Mesendoderm (in vitro differentiated cells): ENCODE measurements around the gene GTF2IRD1.

Experiments used
- DNase-seq: peaks from one replicate; pipeline ENCODE4 v3.0.0; 2013
- H2AK5ac ChIP-seq: 2 replicates; pipeline ENCODE4 v1.6.1; 2013; ENCODE audit warnings: low read length, inconsistent platforms
- H2BK120ac ChIP-seq: 2 replicates; pipeline ENCODE4 v1.6.1; 2013; ENCODE audit warnings: low read depth, mild to moderate bottlenecking, low read length, moderate library complexity, mixed read lengths
- H2BK15ac ChIP-seq: replicated peaks from 2 replicates; pipeline ENCODE4 v1.6.1; 2013; ENCODE audit warnings: low read depth, mild to moderate bottlenecking, moderate library complexity
- H2BK5ac ChIP-seq: 2 replicates; pipeline ENCODE4 v1.6.1; 2013; ENCODE audit warnings: low read length, inconsistent platforms
- H3K18ac ChIP-seq: 2 replicates; pipeline ENCODE4 v1.6.1; 2013; ENCODE audit warnings: mild to moderate bottlenecking, low read length, mixed read lengths
- H3K23ac ChIP-seq: one replicate; pipeline ENCODE4 v1.6.1; 2013; ENCODE audit warnings: low read length
- H3K27ac ChIP-seq: 2 replicates; pipeline ENCODE4 v1.5.1; 2013; ENCODE audit warnings: low read depth, mild to moderate bottlenecking, inconsistent platforms, low read length, moderate library complexity
- H3K27me3 ChIP-seq: 2 replicates; pipeline ENCODE4 v1.6.1; 2013; ENCODE audit warnings: low read length, control low read depth, mild to moderate bottlenecking, inconsistent platforms; ENCODE audit not compliant: insufficient read depth, poor library complexity
- H3K36me3 ChIP-seq: 2 replicates; pipeline ENCODE4 v1.6.1; 2013; ENCODE audit warnings: low read length, inconsistent platforms; ENCODE audit not compliant: control insufficient read depth, insufficient read depth
- H3K4ac ChIP-seq: one replicate; pipeline ENCODE4 v1.6.1; 2013; ENCODE audit warnings: low read depth, mild to moderate bottlenecking, low read length, moderate library complexity
- H3K4me1 ChIP-seq: 2 replicates; pipeline ENCODE4 v1.6.1; 2013; ENCODE audit warnings: low read depth, low read length, inconsistent platforms; ENCODE audit not compliant: control insufficient read depth
- H3K4me2 ChIP-seq: 2 replicates; pipeline ENCODE4 v1.6.1; 2013; ENCODE audit warnings: low read length
- H3K4me3 ChIP-seq: 2 replicates; pipeline ENCODE4 v1.5.1; 2013; ENCODE audit warnings: mild to moderate bottlenecking, low read length
- H3K56ac ChIP-seq: one replicate; pipeline ENCODE4 v1.6.1; 2013; ENCODE audit warnings: low read length
- H3K79me1 ChIP-seq: 2 replicates; pipeline ENCODE4 v1.6.1; 2013; ENCODE audit warnings: low read length, inconsistent platforms
- H3K79me2 ChIP-seq: 2 replicates; pipeline ENCODE4 v1.6.1; 2013; ENCODE audit warnings: mild to moderate bottlenecking, low read length; ENCODE audit not compliant: control insufficient read depth, insufficient read depth
- H3K9ac ChIP-seq: 2 replicates; pipeline ENCODE4 v1.6.1; 2013; ENCODE audit warnings: low read length, inconsistent platforms
- H4K5ac ChIP-seq: one replicate; pipeline ENCODE4 v1.6.1; 2013; ENCODE audit warnings: low read length
- H4K8ac ChIP-seq: one replicate; pipeline ENCODE4 v1.6.1; 2013; ENCODE audit warnings: low read depth, mild to moderate bottlenecking, control low read depth, low read length, moderate library complexity
- whole genome bisulfite sequencing: extraction: QIAGEN DNeasy Blood & Tissue Kit; methylation state at CpG from one replicate; pipeline ENCODE4 v1.1.7; 2013; ENCODE audit warnings: low lambda C conversion rate, missing lambda C conversion rate; ENCODE audit not compliant: insufficient coverage; ENCODE audit errors: extremely low coverage; 5-methylcytosine and 5-hydroxymethylcytosine counted together

Gene GTF2IRD1

DNA sequence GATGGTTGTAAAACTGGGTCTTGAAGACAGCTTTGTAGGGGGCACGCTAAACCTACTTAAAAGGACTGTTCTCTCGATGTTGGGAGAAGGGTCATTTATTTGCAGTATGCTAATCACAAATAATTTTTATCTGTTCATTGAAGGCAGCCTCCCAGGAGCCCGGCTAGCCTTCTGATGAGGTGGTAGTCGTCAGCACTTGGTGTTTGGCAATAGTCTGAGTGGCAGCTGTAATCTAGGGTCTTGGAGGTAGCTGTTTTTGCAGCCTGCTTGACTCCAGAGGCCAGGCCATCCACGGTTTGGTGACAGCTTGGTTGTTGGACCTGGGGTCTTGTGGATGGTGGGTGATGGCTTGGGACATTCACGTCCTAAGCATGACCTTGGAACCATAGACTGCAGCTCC, 2.2 kb downstream of the GTF2IRD1 start:
- no peak overlapping the region for H3K4me3 ChIP-seq
- H3K27ac ChIP-seq: no peak overlapping the region
- no peak overlapping the region for H4K8ac ChIP-seq

DNA sequence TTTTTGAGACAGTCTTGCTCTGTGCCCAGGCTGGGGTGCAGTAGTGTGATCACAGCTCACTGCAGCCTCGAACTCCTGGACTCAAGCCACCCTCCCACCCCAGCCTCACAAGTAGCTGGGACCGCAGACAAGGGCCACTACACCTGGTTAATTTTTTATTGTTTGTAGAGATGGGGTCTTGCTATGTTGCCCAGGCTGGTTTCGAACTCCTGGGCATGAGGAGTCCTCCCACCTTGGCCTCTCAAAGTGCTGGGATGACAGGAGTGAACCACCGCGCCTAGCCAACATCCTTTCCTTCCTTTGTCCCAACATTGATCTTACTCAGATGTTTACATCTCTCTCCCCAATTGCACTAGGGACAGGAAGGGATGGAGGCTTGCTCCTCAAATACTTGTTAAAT, 3.3 kb downstream of the GTF2IRD1 start:
- no peak overlapping the region for H3K56ac ChIP-seq
- H2AK5ac ChIP-seq: no peak overlapping the region
- no peak overlapping the region for H3K27ac ChIP-seq
- peaks cover 4% of the 10 kb centered on the region for H3K4me1 ChIP-seq
- no peak overlapping the region for H2BK120ac ChIP-seq
- no peak overlapping the region for H4K5ac ChIP-seq
- DNase-seq: no peak
- H3K79me1 ChIP-seq: peaks cover 29% of the 10 kb centered on the region
- no peaks in the 10 kb centered on the region for H3K27me3 ChIP-seq
- H3K9ac ChIP-seq: no peak overlapping the region
- no peak overlapping the region for H3K23ac ChIP-seq
- no peak overlapping the region for H4K8ac ChIP-seq
- no peak overlapping the region for H3K4me2 ChIP-seq
- WGBS: no CpG with 5 or more reads among the region's 5 CpGs
- H3K36me3 ChIP-seq: no peaks in the 10 kb centered on the region
- no peak overlapping the region for H2BK5ac ChIP-seq
- H3K4me3 ChIP-seq: no peak overlapping the region
- peaks cover 57% of the 10 kb centered on the region for H3K79me2 ChIP-seq
- H3K18ac ChIP-seq: no peak overlapping the region
- no peak overlapping the region for H2BK15ac ChIP-seq
- no peak overlapping the region for H3K4ac ChIP-seq

More for the DNA sequence above, 2.2 kb downstream of the GTF2IRD1 start:
- no peak for DNase-seq
- Histone ChIP-seq H3K4ac (no peak overlapping the region), H2BK15ac (no peak overlapping the region), H3K27me3 (no peaks in the 10 kb centered on the region), H3K18ac (no peak overlapping the region), H2BK120ac (no peak overlapping the region), H3K4me2 (no peak overlapping the region), H3K36me3 (no peaks in the 10 kb centered on the region), H3K79me1 (peaks cover 27% of the 10 kb centered on the region), H3K9ac (no peak overlapping the region), H4K5ac (no peak overlapping the region), H3K4me1 (peaks cover 4% of the 10 kb centered on the region), H2AK5ac (no peak overlapping the region), H3K56ac (peak overlapping the region; percentile 57), H2BK5ac (no peak overlapping the region), H3K79me2 (peaks cover 51% of the 10 kb centered on the region), H3K23ac (peak overlapping the region; percentile 85)
- no CpG with 5 or more reads among the region's 6 CpGs for WGBS

DNA sequence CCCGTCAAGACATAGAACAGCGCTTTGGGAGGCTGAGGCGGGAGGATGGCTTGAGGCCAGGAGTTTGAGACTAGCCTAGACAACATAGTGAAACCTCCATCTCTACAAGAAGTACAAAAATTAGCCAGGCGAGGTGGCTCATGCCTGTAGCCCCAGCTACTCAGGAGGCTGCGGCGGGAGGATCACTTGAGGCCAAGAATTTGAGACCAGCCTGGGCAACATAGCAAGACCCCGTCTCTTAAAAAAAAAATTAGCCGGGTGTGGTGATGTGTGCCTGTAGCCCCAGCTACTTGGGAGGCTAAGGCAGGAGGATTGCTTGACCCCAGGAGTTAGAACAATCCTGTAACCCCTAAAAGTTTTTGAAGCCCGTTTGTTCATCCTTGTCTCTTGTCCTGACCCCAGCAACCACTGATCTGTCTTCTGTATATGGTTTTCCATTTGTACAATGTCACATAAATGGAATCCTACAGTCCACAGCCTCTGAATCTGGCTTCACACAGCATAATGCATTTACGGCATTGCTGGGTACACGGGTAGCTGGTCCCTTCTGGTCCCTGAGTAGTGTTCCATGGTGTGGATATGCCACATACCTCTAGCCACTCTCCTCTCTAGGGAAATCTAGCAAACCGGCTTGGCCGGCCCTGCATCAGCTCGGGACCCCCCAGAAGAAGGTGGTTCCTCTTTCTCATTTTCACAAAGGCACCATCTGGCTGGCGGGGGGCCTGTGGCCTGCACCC, 8.4 kb downstream of the GTF2IRD1 start:
- Histone ChIP-seq H3K27me3 (no peaks in the 10 kb centered on the region), H3K4me1 (no peaks in the 10 kb centered on the region), H2BK120ac (no peak overlapping the region), H3K56ac (no peak overlapping the region), H3K18ac (no peak overlapping the region), H3K4ac (no peak overlapping the region), H4K8ac (no peak overlapping the region), H3K36me3 (no peaks in the 10 kb centered on the region), H3K27ac (no peak overlapping the region), H3K23ac (no peak overlapping the region), H3K79me1 (peaks cover 34% of the 10 kb centered on the region), H2BK15ac (no peak overlapping the region), H3K9ac (no peak overlapping the region), H3K4me3 (no peak overlapping the region), H3K4me2 (no peak overlapping the region), H2AK5ac (no peak overlapping the region), H3K79me2 (peaks cover 64% of the 10 kb centered on the region), H2BK5ac (no peak overlapping the region), H4K5ac (no peak overlapping the region)
- no CpG with 5 or more reads among the region's 15 CpGs for WGBS
- DNase-seq: no peak

DNA sequence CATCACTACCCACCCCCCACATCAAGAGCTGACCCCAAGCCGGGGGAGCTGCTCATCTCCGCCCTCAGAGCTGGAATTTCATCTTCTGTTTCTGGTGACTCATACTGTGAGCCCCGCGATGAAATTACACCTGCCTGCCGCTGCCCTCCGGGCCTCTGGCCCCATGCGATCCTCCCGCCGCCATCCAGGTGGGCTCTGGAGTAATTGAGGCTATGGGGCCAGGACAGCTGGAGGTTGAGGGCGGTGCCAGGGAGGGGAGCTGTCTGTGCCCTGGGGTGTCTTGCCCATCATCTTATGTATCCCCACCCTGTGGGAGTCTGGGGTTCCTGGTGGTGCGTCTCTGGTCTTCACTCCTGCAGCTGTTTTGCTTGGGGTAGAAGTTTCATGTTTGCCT, 9.0 kb downstream of the GTF2IRD1 start:
- Histone ChIP-seq H3K27me3 (no peaks in the 10 kb centered on the region), H3K4me1 (no peaks in the 10 kb centered on the region), H2AK5ac (no peak overlapping the region), H4K8ac (no peak overlapping the region), H3K4ac (no peak overlapping the region), H3K27ac (no peak overlapping the region), H3K9ac (no peak overlapping the region), H3K23ac (no peak overlapping the region), H4K5ac (no peak overlapping the region), H2BK5ac (no peak overlapping the region), H3K4me3 (no peak overlapping the region), H2BK120ac (no peak overlapping the region), H3K36me3 (no peaks in the 10 kb centered on the region), H3K79me1 (peaks cover 33% of the 10 kb centered on the region), H3K18ac (no peak overlapping the region), H3K4me2 (no peak overlapping the region), H3K56ac (no peak overlapping the region), H2BK15ac (no peak overlapping the region), H3K79me2 (peaks cover 59% of the 10 kb centered on the region)
- no CpG with 5 or more reads among the region's 11 CpGs for WGBS
- no peak for DNase-seq

- no peak overlapping the region for H2BK5ac ChIP-seq
- H3K18ac ChIP-seq: no peak overlapping the region
- H3K9ac ChIP-seq: no peak overlapping the region
- H4K8ac ChIP-seq: no peak overlapping the region
- H3K4ac ChIP-seq: no peak overlapping the region
- no peak overlapping the region for H3K56ac ChIP-seq
- no peak overlapping the region for H3K27ac ChIP-seq
- H3K79me1 ChIP-seq: peaks cover 30% of the 10 kb centered on the region
- no peaks in the 10 kb centered on the region for H3K27me3 ChIP-seq
- H2BK120ac ChIP-seq: no peak overlapping the region
- WGBS: no CpG with 5 or more reads among the region's 7 CpGs
- DNase-seq: no peak
- no peak overlapping the region for H3K23ac ChIP-seq
- H3K4me2 ChIP-seq: no peak overlapping the region
- no peak overlapping the region for H2BK15ac ChIP-seq
- no peak overlapping the region for H4K5ac ChIP-seq
- H2AK5ac ChIP-seq: no peak overlapping the region
- no peaks in the 10 kb centered on the region for H3K36me3 ChIP-seq
- no peaks in the 10 kb centered on the region for H3K4me1 ChIP-seq
- peaks cover 51% of the 10 kb centered on the region for H3K79me2 ChIP-seq
- no peak overlapping the region for H3K4me3 ChIP-seq
Observed at GRCh38 chr7:74464931-74465886, 11.5 kb downstream of the GTF2IRD1 start.
